GM18498 (cell line): ENCODE data around the gene FBXO31.
"Not testable (repeated sequence)": the region's sequence is repeated elsewhere in the genome, so short reads cannot be mapped to it uniquely, and the experiment has no call there.

Source experiments
- ATAC-seq: cut with Tn5 transposase; IDR thresholded peaks from one replicate; pipeline ENCODE4 v1.9.1; 2021; ENCODE audit warnings: mild to moderate bottlenecking, moderate library complexity; ENCODE audit not compliant: unreplicated experiment

FBXO31 gene

DNA sequence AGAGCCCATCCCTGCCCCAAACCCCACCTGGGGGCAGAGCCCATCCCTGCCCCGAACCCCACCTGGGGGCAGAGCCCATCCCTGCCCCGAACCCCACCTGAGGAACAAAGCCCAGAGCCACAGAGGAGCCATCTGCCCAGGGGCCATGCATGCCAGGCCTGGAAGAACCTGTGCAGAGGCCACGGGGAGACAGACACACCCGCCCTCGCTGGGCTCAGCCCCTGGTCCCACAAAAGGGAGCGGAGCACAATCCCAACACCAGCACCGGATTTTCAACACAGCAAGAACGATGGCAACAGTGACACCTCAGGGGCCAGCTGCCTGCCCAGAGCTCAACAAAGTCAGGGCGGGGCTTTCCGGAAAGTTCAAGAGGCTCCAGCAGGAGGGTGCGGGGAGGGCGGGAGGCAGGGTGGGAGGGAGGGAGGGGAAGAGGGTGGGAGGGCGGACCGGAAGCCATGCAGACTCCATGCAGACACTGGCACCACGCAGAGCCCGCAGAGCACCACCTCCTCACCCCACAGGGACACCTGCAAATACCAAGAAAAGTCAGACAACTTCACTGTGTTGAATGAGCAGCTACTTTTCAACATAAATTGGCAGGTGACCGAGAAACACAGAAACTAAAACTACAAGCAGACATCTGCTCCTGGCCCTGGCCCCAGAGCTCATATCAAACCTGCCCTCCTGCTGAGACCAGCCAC is 38.5 kb downstream of the FBXO31 start:
- no peak for ATAC-seq

GRCh38 chr16:87344165-87344930 is 39.2 kb downstream of the FBXO31 start:
- no peak for ATAC-seq

DNA sequence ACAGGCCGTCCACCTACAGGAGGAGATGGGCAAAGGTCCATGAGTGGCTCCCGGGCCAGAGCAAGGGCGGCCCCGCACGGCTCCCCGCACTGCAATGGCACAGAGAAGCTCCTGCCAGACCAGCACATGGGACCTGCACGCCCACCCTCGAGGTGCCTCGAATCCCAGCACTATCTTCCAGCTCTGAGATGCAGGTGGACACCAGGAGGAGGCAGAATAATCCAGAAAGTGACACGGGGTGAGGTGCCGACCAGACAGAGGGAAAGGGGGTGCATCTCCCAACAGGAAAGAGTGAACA is 39.9 kb downstream of the FBXO31 start:
- no peak for ATAC-seq

DNA sequence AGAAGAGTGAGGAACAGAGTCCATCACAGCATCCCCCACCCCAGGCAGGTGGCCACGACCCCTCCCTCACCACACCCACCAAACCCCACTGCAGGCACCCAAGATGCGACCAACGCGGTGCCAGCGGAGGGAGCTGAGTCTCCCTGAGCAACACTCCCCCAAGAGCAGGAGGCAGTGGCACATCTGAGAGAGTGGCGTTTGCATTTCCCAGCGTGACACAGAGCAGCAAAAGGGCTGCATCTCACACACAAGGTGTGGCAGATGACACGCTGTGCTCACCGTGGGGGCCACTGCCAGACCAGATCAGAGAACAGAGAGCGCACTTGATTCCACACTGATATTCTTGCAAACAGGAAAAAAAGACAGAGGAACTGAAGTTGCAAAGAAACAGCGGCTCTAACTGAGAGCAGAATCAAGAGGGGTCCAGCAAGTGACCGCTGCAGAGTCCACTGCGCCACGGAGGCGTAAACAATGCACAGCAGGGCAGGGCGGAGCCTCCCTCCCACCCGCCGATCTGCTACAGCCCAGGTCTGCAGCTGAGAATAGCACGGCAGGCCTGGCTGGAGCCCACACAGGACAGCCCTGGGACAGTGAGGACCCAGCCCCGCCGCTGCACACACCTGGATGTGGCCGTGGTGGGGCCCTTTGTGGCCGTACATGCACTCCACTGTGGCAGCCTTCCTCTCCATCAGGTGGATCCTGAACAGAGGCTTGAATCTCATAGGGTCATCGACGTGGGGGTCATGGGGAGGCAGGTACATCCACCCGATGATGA is 40.4 kb downstream of the FBXO31 start:
- no peak for ATAC-seq

GRCh38 chr16:87342504-87342903 is 41.1 kb downstream of the FBXO31 start:
- no peak for ATAC-seq

GRCh38 chr16:87340198-87340597 is 43.4 kb downstream of the FBXO31 start:
- no peak for ATAC-seq

- not testable (repeated sequence) for ATAC-seq
Observed at GRCh38 chr16:87339724-87340105, 43.9 kb downstream of the FBXO31 start.

GRCh38 chr16:87339086-87339723 is 44.4 kb downstream of the FBXO31 start:
- ATAC-seq, result no peak

- no peak for ATAC-seq
Observed at GRCh38 chr16:87338155-87338765, 45.3 kb downstream of the FBXO31 start.

DNA sequence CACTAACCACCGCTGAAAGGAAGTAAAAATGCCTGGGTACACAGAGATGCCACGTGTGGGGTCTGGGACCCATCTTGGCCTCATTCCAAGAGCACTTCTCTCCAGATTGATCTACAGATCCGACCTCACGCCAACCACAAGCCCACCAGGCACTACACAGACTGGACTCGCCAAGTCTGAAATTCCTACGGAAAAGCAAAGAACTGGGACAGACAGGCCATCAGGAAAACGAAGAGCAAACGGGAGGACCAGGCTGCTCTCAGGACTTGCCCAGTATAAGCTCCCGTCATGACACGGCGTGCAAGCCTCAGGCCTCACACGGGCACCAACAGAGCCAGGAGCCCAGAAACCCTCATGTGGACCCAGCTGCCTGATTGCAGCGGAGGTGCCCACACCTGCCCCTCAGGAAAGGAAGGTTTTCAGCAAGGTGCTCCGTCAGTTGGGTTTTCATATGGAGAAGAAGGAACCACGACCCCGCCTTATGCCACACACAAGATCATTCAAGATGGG is 46.3 kb downstream of the FBXO31 start:
- no peak for ATAC-seq

- no peak for ATAC-seq
Observed at GRCh38 chr16:87336434-87337240, 46.9 kb downstream of the FBXO31 start.

GRCh38 chr16:87335625-87336433 is 47.7 kb downstream of the FBXO31 start:
- ATAC-seq, result no peak

- no peak for ATAC-seq
Observed at GRCh38 chr16:87334651-87335624, 48.6 kb downstream of the FBXO31 start.

DNA sequence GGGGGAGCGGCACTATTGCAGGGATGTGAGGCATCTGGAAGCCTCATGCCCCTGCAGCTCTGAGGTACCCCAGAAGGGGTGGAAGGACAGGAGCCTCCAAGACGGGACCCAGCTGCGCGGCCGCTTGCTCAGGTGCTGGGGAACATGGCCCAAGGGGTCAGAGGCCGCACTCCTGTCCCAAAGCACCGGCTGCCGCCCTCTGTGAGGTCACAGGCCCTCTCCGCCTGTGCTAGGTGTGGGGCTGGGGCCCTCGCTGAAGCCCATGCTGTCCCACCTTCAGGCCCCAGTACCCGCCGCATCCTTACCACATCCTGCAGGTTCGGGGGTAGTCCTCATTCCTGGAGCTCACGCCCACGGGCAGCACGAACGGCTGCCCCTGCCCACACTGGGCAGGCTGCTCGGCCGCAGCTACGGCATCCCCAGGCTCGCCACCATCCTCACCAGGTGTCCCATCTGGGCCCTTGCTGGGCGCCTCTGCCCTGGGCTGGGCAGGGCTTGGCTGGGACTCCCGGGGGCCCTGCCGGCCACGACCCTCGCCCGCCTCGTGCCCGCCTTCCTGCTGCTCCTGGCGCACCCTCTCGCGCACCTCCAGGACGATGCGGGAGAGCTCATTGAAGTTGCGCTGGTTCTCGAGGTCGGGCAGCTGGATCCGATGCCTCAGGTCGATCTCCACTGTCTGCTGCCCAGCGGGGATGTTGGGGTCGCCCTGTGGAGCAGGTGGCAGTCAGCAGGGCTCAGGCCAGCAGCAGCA is 49.8 kb downstream of the FBXO31 start:
- ATAC-seq, result no peak

DNA sequence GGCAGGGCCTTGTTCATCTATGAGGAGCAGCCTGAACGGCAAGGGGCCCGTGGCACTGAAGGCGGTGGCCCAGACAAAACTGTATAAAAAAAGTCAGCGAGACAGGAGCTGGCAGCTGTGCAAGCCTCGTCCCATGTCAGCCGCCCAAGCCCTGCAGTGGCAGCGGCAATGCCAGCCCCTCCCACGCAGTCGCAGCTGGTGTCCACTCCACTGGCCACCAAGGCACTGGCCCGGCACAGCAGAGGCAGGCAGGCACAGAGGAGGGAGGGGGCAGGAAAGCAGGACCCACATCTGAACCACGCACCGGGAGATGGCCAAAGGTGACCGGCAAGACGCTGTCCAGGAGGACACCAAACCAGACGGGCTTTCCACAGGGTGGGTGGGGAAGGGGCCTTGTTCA is 50.5 kb downstream of the FBXO31 start:
- no peak for ATAC-seq

GRCh38 chr16:87332150-87332549 is 51.4 kb downstream of the FBXO31 start:
- no peak for ATAC-seq

GRCh38 chr16:87331241-87331801 is 52.3 kb downstream of the FBXO31 start:
- no peak for ATAC-seq
